HG02623 (cell line): ENCODE data around the gene MAGEB4.

Source experiments
- ATAC-seq: cut with Tn5 transposase; IDR thresholded peaks from one replicate; pipeline ENCODE4 v1.9.1; 2021; ENCODE audit warnings: moderate library complexity; ENCODE audit not compliant: unreplicated experiment

Gene MAGEB4

GRCh38 chrX:30283456-30284200 is 41.8 kb downstream of the MAGEB4 start:
- no peak for ATAC-seq
